Measurements from ENCODE around the gene PLCH1.

- TF ChIP-seq PATZ1 (CRISPR knock-in tag; IDR thresholded peaks at IDR 0.05; ENCODE audit: borderline replicate concordance): no peak
- TF ChIP-seq TOX (CRISPR knock-in tag; IDR thresholded peaks at IDR 0.05; ENCODE audit: borderline replicate concordance): no peak
Measured at GRCh38 chr3:155663467-155664212, 81.2 kb downstream of the PLCH1 start.
